ENCODE data around the gene AGO3. TPM values are rescaled to one million over a fixed set of nuclear protein-coding genes. Genes with fewer than 3 reads are reported as not detected.

Gene AGO3
- total and polyA plus RNA-seq, 2 donors (not counting 3 experiments of a cell fraction or from before 2014, with no cell fraction given): 10.4 to 21.1 TPM

GRCh38 chr1:36088577-36089392 lies 157.9 kb downstream of the AGO3 start, which contains the start of gene ADPRS:
Gene ADPRS, plus strand, starts transcription at chr1:36088892. Its CDS starts 13 bp downstream, at chr1:36088905.
- CTCF ChIA-PET: no interaction called here
- Histone ChIP-seq H3K9ac (replicated peaks; ENCODE audit: extremely low read depth, insufficient read depth, low read length) (peak within 1 kb of the TSS; percentile 73), H3K4me3 (replicated peaks in 1 of 3; ENCODE audit: insufficient read depth in 1 of 3, low read depth in 1 of 3, low read length in 3 of 3) (peak within 1 kb of the TSS; percentile 68 to 96 (median 83)), H3K27me3 (ENCODE audit: control insufficient read depth in 2 of 2, insufficient read depth in 2 of 2, low read length in 2 of 2) (no peaks in the 10 kb centered on the region), H3K79me2 (ENCODE audit: control insufficient read depth, insufficient read depth, low read length) (peaks cover 22% of the 10 kb centered on the region), H3K9me1 (replicated peaks; ENCODE audit: control insufficient read depth, extremely low read depth, insufficient read depth, low read length) (no peaks in the 10 kb centered on the region), H4K20me1 (replicated peaks; ENCODE audit: control insufficient read depth, extremely low read depth, insufficient read depth, low read length) (no peaks in the 10 kb centered on the region), H3K4me1 (ENCODE audit: control insufficient read depth, extremely low read depth, insufficient read depth, low read length) (peaks cover 8% of the 10 kb centered on the region), H3K36me3 (ENCODE audit: control insufficient read depth in 2 of 2, extremely low read depth in 1 of 2, insufficient read depth in 2 of 2, low read length in 2 of 2) (peaks cover 14 to 28% of the 10 kb centered on the region in 2 experiments), H3K4me2 (ENCODE audit: insufficient read depth, low read length) (peak within 1 kb of the TSS; percentile 86), H2AFZ (ENCODE audit: low read depth, low read length) (peak within 1 kb of the TSS; percentile 94), H3K27ac (ENCODE audit: insufficient read depth, low read depth, low read length) (peak within 1 kb of the TSS; percentile 35), H3K9me3 (replicated peaks; ENCODE audit: control insufficient read depth, insufficient read depth, low read length) (no peaks in the 10 kb centered on the region)
- TF ChIP-seq FOS (IDR thresholded peaks at IDR 0.05; ENCODE audit: borderline replicate concordance, insufficient read depth, low read length): no peak
- TF ChIP-seq MYC (IDR thresholded peaks at IDR 0.05; ENCODE audit: low read depth, low read length): peak; percentile 63
- TF ChIP-seq POLR2A (IDR thresholded peaks at IDR 0.05; ENCODE audit: low read depth, low read length): peak; percentile 95
- peak; percentile 98 for TF ChIP-seq POLR2AphosphoS5 (IDR thresholded peaks at IDR 0.05; ENCODE audit: insufficient read depth, low read depth, low read length)
- TF ChIP-seq, protein P1, sequence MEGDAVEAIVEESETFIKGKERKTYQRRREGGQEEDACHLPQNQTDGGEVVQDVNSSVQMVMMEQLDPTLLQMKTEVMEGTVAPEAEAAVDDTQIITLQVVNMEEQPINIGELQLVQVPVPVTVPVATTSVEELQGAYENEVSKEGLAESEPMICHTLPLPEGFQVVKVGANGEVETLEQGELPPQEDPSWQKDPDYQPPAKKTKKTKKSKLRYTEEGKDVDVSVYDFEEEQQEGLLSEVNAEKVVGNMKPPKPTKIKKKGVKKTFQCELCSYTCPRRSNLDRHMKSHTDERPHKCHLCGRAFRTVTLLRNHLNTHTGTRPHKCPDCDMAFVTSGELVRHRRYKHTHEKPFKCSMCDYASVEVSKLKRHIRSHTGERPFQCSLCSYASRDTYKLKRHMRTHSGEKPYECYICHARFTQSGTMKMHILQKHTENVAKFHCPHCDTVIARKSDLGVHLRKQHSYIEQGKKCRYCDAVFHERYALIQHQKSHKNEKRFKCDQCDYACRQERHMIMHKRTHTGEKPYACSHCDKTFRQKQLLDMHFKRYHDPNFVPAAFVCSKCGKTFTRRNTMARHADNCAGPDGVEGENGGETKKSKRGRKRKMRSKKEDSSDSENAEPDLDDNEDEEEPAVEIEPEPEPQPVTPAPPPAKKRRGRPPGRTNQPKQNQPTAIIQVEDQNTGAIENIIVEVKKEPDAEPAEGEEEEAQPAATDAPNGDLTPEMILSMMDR (IDR thresholded peaks at IDR 0.05; ENCODE audit: extremely low read depth in 1 of 2, insufficient read depth in 1 of 2, low read depth in 1 of 2, low read length in 2 of 2): peak; percentile 98 to 100
- intact Hi-C loops (cut with micrococcal nuclease) (loop anchor here (1.0 kb wide), 2 partner anchors 157 to 205 kb away; partner anchors contain the start of genes AGO1 and AGO3), dilution Hi-C loops (cut with MboI; ENCODE audit: extremely low pct_ligation_motif_present, low sequenced_read_pairs) (no loop called here)
- no TSS peak for BruUV-seq (replicated peaks)
- DNase-seq (ENCODE audit: low read depth, low spot score) (peak; percentile 91), FAIRE-seq (peak; percentile 82)
- POLR2A ChIA-PET: no interaction called here

Data from endothelial cell of umbilical vein (primary cell).